ENCODE results near the gene AHRR.

AHRR gene

DNA sequence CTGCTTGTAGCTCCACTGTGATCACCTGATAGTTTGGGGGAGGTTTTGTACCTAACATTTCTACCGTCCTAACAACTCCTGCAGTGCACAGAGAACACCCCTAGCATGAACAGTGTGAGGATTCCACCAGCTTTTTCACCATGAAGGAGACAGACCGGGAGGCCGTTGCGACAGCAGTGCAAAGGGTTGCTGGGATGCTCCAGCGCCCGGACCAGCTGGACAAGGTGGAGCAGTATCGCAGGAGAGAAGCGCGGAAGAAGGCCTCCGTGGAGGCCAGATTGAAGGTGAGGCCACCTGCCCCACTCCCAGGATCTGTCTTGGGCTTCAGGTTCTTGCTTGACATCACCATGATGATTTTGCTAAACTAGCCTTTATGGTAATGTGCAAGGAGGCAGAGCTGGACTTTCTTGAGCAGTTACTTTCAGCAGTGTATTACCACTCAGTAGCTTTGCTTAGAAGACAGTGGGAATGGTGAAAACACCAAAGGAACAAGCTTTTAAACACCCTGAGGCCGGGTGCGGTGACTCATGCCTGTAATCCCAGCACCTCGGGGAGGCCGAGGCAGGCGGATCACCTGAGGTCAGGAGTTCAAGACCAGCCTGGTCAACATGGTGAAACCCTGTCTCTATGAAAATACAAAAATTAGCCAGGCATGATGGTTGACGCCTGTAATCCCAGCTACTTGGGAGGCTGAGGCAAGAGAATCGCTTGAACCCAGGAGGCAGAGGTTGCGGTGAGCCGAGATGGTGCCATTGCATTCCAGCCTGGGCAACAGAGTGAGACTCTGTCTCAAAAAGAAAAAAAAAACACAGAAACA lies 124.8 kb downstream of the AHRR start:
- DNase-seq: no peak

DNA sequence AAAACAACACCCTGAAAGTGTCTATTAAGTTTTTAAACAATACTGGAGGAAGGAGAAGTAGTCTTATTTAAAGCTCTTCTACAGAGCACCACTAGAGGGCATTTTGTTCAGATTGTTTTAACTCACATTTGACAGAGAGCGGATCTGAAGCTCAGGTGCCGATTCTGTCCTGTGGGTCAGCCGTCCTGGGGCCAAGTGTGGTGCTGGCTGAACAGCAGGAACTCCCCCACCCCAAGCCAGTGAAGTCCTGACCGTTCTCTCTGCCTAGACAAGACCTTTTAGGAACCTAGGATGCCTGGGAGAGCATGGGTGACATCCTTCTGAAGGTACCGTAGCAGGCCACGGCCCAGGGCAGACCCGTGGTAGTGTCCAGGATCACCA lies 125.4 kb downstream of the AHRR start:
- DNase-seq: peak; percentile 23

DNA sequence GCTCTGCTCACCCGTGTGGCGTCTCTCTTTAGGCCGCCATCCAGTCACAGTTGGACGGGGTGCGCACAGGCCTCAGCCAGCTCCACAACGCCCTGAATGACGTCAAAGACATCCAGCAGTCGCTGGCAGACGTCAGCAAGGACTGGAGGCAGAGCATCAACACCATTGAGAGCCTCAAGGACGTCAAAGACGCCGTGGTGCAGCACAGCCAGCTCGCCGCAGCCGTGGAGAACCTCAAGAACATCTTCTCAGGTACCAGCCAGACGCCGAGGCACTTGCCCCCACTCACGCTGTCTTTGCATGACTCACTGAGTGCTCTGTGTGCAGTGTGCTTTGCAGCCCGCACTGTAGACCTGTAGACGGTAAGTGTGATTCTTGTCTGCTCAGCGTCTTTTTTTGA lies 126.0 kb downstream of the AHRR start:
- DNase-seq: no peak

DNA sequence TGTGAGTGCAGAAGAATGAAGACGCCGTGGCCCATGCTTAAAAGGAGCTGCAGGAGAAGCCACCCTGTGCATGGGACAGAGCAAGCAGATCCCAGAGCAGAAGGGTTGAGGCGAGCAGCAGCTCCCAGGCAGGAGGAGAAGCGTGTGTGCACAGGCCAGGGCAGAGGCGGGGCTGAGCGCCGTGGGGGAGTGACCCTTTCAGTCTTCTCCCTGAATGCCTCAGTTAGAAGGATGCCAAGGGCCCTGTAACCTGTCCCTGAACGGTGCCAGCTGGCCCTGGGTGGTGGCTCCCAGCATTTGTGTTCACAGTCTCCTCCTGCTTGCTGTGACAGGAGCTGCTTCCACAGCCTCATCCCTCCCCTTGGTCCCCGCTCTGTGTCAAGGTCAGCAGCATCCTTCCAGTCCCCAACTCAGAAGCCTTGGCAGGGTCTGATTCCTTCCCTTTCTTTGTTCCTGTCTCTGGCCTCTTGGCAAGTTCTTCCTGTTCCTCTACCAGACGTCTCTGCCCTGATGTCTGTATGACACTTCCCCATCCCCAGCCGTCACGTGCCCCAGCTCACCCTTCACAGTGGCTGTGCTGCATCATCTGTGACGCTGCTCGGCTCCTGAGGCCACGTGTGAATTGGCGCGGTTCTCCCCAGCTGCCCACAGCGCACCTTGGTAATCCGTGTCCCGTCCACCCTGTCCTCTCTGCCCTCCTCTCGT lies 126.7 kb downstream of the AHRR start:
- DNase-seq: no peak

DNA sequence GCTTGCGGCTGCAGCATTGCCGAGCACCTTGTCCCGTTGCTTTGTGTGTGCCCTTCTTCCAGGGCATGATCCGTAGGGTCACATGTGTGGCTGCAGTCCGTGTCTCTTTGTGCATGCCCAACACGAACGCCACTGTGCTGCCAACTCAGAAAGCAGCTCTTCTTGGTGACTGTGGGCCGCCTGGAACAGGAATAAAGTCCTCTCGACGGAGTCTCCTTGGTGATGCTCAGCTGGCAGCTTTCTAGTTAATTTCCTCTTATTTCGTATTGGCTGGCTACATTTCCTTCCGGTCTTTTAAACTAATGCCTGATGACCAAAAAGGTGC lies 127.2 kb downstream of the AHRR start:
- DNase-seq: no peak

DNA sequence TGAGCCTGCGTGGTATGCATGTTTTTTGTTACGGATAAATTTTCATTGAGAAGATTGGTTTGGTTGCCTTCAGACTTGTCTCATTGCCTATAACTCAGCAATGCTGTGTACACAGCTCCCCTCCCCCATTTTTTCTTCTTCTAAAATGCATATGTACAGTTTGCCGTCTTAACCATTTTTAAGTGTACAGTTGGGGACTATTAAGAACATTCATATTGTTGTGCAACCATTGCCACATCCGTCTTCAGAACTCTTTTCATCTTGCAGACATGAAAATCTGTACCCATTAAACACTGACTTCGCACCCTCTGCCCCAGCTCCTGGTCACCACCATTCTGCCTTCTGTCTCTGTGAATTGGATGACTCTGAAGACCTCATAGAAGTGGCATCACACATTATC lies 127.6 kb downstream of the AHRR start:
- no peak for DNase-seq

DNA sequence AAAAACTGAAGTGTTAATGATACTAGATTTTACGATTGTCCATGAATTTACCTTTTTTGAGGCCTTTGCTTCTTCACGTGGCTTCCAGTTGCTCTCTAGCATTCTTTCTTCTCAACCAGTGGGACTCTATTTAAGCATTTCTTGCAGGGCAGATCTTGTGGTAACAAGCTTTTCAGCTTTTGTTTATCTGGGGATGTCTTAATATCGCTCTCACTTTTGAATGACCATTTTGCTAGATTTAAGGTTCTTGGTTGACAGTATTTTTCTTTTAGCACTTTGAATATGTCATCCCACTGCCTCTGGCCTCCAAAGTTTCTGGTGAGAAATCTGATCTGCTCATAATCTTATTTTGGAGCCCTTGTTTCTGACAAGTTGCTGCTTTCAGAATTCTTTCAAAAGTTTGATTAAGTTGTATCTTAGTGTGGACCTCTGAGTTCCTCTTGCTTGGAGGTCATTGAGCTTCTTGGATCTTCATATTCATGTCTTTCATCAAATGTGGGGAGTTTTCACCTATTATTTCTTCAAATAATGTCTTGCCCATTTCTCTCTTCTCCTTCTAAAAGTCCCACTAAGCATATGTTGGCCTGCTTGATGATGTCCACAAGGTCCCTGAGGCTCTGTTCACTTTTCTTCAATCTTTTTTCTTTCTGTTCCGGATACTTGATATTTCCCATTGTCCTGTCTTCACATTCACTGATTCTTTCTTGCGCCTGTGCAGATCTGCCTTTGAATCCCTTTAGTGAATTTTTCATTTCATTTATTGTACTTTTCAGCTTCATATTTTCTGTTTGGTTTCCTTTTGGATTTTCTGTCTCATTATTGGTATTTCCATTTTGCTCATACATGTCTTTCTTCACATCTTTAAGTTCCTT lies 130.3 kb downstream of the AHRR start:
- DNase-seq: no peak

DNA sequence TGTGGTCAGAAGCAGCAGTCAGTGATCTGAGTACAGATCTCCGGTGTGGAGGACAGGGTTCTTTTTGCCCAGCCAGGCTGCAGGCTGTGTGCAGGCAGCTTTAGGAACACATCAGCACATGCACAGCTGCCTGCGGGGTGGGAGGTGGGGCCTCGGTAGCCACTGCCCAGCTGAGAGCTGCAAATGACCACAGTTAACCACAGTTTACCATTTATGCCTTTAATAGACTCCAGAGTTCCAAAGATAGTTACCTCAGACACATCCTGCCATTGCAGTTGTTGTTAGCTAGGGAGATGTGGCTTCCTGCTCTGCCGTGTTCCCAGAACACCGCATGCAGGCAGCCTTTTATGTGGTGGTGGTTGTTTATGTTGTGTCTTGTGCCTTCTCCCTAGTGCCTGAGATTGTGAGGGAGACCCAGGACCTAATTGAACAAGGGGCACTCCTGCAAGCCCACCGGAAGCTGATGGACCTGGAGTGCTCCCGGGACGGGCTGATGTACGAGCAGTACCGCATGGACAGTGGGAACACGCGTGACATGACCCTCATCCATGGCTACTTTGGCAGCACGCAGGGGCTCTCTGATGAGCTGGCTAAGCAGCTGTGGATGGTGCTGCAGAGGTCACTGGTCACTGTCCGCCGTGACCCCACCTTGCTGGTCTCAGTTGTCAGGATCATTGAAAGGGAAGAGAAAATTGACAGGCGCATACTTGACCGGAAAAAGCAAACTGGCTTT lies 131.6 kb downstream of the AHRR start:
- no peak for DNase-seq

DNA sequence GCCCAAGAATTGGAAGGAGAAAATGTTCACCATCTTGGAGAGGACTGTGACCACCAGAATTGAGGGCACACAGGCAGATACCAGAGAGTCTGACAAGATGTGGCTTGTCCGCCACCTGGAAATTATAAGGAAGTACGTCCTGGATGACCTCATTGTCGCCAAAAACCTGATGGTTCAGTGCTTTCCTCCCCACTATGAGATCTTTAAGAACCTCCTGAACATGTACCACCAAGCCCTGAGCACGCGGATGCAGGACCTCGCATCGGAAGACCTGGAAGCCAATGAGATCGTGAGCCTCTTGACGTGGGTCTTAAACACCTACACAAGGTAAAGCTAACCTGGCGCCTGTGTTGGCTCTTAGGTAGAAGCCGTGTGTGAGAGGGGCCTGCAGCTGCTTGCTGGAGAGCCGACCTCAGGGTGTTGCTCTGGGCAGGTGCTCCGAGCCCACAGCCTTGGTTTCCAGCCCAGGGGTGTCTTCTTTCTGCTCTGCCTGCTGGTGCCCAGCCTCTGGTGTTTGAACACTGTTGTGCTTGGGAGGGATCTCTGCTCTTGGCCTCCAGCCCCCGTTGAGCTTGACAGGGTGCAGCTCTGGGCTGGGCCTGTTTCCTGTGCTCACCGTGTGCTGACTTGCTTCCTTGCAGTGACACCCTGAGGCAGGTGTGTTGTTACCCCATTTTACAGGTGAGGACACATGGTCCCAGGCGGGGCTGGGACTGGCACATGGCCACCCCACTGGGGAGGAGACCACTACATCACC lies 132.4 kb downstream of the AHRR start:
- no peak for DNase-seq

DNA sequence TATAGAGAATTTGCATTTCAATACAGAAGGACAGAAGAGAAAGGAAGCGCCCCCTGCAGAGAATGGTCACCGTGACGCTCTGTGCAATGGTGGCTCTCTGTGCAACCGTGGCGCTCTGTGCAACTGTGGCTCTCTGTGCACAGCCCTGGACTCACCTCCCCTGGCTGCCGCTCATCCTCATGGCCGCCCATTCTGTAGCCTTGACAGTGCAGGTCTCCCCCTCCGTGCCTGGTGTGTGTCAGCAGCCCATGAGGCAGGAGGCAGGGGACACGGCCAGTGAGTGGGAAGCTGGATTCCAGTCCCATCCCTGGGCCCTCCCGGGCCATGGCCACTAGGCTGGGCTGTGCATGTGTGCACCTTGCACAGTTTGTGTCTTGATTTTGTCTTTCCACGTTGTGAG lies 133.4 kb downstream of the AHRR start:
- no peak for DNase-seq

DNA sequence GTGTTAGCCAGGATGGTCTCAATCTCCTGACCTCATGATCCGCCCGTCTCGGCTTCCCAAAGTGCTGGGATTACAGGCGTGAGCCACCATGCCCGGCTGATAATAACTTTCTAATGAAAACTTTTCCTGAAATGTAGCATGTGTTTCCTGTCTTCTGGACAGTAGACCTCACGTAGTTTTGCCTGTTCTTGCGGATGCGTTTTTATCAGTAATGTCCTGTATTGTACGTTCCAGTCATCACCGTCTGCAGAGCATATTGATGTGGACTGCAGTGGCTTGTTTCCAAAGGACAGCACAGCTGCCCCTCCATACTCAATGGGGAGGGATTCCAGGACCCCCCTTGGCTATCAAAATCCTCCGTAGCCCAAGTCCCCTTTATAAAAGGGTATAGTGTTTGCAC lies 134.3 kb downstream of the AHRR start:
- no peak for DNase-seq

DNA sequence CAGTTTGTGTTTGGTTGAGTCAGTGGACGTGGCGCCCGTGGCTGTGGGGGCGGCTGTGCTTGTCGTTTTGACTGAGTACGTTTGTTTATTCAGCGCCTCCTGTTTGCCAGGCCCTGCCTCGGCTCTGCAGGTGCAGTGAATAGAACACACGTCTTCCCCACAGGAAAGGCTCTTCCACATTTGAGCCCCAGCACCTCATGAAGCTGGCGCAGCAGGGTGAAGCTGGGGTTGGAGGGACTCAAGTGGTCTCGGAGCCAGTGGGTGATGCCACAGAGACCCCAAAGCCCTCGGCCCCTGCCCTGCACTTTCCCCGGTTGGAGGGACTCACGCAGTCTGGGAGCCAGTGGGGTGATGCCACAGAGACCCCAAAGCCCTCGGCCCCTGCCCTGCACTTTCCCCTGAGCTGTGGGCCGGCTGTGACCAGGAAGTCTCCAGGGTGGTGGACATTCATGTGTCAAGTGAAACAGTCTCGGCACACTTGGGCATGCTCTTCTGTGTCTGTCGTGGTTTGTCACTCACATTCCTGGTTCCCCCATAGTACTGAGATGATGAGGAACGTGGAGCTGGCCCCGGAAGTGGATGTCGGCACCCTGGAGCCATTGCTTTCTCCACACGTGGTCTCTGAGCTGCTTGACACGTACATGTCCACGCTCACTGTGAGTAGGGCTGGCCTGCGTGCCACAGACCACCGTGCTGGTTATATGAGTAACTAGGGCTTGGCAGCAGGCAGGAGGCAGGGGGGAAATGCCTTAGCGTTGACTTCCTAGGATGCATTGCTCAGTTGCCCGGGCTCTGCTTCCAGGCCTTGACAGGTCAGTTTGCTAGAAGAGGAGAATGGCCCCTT lies 135.1 kb downstream of the AHRR start:
- no peak for DNase-seq

DNA sequence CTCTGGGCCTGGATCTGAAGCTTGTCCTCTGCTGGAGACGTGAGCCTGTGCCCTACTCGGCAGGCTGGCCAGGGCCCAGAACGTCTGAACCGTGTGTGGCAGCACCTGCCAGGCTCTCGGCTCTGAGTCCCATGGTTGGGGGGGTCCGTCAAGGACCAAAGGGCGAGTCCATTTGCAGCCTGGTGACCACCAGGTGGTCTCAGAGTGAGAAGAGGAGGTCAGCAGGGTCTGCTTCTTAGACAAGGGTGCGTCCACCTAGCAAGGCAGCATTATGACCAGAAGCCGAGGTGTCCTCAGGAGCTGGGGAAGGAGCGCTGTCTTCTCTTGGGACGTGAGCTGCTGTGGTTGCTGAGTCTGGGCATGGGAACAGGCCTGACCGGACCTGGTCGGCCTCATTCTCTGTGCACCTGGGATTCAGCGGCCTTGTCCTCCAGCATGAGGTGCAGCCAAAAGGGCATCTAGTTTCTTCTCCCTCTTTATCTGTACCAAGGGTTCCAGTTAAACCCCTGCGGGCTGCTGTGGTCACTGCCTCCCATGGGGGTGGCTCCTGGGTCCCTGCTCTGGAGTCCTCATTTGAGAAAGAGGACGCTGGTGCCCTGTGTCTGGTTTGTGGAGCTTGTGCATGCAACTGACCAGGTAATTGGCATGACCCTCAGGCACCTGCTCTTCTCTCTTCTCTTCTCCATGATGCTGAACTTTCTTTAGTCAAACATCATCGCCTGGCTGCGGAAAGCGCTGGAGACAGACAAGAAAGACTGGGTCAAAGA lies 135.9 kb downstream of the AHRR start:
- no peak for DNase-seq

DNA sequence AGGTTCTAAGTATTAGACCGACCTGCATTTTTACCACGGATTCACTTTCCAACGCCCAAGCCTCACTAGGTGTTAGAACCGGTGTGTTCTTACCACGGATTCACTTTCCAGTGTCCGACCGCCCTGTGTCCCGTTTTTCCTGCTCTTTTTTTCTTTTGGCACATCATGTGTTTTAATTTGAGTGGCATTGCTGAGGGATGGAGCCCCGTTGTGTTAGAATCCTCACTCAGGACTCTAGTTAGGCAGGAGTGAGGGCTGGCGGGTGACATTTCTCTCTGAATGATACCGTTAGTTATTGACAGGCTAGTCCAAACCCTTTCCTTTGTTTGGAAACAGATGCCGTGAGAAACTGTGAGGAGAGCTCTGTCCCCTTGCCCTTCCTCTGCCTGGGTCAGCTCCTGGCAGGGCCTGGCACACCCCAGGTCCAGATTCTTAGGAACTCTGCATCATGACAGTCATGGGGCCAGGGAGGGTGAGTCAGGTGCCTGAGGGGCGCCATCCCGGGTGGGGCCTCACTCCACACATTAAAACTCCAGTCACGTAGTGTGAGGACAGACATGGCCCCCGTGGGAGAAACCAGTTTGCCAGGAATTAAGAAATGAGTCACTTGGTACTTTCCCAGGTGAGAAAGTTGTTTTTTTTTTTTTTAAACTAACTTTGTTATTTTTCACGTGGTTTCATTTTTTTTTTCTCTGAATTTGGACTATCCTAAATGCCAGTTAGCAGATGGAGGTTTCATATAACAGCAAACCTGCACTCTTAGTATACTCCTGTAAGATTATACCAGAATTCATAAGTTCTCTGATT lies 137.2 kb downstream of the AHRR start:
- no peak for DNase-seq

DNA sequence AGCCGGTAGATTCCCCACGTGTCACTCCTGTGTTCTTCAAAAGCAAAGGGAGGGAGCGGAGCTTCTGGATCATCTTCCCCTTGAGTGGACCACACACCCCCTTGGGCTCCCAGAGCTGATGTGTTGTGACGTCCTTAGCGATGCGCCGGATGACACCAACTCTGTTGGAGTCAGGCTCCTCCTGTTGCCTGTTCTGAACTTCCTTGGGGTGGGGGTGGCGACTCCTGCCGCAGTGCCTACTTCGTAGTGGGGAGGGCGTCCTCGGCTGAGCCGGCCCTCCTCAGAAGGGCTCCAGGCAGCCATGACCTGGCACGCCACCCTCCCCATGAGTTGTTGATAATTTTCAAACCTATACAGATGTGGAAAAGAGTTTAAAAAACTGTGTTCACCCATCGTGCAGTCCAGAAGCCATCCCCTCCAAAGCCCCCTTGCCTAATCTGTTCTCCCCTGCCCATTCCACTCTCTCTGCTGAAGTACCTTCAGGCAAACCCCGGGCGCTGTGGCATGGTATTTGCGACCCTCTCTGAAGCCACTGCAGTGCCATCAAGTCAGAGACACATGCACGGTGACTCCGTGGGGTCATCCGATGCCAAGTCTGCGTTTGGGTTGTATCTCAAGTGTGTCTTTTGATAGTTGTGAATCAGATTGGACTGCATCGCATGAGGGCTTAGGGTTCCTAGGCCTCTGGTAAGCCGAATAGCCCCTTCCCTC lies 138.2 kb downstream of the AHRR start:
- DNase-seq: no peak

DNA sequence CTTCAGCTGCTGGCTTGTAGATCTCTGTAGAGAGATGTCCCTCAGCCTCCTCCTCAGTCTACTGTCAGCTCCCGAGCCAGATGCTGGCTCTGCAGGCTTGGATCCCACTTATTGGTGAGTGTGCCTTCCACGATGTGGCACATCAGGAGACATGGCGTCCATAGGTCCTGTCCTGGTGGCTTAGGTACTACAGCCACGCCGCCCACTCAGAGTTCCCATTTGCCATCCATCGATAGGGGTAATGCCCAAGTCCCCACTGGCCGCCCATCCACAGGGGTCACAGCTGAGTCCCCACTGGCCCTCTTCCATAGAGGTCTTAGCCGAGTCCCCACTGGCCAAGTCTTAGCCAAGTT lies 138.7 kb downstream of the AHRR start:
- DNase-seq: no peak

DNA sequence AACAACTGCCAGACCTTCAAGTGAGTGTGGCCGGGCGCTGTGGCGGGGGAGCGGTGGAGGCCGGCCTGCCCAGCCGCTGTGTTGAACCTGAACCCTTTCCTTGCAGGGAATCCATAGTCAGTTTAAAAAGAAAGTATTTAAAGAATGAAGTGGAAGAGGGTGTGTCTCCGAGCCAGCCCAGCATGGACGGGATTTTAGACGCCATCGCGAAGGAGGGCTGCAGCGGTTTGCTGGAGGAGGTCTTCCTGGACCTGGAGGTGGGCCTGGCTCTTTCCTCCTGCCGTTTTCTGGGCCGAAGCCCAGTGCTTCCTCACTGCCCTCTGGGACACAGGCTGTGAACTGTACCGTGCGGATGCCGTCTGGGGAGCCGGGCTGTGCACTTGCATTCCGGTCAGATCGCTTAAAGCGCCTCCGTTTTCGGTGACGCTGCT lies 140.6 kb downstream of the AHRR start:
- no peak for DNase-seq

DNA sequence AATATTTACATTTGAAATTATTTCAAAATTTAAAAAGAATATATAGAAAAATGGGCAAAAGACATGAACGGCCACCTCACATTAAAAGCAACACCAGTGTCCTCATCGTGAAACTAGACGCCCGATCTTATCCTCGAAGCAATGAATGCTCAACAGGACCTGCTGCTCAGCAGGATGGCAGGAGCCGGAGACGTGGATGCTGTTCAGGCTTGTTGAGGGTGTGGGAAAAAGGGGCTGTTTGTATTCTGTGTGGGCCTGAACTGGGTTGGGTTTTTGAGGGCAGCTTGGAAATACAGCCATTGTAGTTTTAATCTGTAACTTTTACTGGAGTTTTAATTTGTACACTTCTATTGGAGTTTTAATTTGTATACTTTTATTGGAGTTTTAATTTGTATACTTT lies 141.8 kb downstream of the AHRR start:
- DNase-seq: no peak

DNA sequence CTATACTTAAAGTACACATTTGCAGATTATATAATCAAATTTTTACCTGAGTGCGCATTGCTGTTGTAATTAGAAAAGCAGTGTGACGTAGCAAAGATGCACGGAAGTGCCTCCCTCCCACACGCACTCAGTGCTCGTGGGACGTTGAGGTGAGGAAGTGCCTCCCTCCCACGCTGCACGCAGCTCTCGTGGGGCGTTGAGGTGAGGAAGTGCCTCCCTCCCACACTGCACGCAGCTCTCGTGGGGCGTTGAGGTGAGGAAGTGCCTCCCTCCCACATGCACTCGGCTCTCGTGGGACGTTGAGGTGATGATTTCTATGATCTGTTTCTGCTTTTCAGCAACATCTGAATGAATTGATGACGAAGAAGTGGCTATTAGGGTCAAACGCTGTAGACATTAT lies 142.4 kb downstream of the AHRR start:
- no peak for DNase-seq

Measured in NCI-H2227 treated with DMSO at 0.1 percent for 48 hours (cell line).